Kidney tubule cell (primary cell): ENCODE measurements around the gene USP5.
"Not testable (repeated sequence)": the region's sequence is repeated elsewhere in the genome, so short reads cannot be mapped to it uniquely, and the experiment has no call there.

Experiments
- DNase-seq: peaks from one replicate; pipeline ENCODE4 v3.0.0-alpha.2; 2018; ENCODE audit warnings: low spot score

Gene USP5

DNA sequence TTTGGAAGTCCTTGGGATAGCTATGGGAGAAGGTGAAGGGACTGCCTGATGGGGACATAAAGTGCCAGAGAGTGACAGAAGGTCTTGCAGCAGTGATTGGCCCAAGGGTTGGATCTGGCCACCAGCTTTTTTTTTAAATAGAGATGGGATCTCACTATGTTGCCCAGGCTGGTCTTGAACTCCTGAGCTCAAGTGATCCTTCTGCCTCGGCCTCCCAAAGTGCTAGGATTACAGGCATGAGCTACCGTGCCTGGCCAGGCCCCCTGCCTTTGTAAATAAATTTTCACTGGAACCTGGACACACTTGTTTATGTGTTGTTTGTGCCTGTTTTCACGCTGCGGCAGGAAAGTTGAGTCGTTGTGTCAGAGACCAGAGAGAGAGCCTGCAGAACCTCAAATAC is 13.4 kb downstream of the USP5 start:
- not testable (repeated sequence) for DNase-seq

DNA sequence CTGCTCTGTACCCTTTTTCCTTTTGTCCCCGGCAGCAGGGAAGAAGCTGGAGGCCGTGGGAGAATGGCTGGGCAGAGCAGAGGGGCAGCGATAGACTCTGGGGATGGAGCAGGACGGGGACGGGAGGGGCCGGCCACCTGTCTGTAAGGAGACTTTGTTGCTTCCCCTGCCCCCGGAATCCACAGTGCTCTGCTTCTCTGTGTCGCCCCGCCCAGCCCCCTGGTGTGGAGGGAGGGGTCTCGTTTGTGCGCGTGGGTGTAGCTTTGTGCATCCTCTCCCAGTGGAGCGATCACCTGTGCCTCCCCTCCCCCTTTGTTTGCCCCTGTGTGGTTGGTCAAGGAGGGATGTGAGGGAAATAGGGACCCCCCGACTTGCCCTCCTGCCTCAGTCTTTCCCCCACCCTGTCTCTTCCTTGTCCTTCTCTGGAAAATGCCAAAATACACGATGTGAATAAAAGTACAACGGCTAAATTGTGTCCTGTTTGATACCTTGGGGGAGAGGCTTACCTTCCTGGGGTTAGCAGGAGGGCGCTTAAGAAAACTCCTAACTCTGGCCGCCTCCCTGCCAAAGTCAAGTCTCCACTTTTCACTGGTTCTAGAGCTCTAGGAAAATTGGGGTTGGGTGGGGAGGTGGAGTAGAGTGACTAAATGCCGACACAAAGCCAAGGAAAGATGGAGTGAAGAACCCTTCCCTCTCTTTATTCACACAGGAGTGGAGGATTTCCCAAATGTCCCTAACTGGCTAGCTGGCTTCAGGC is 14.4 kb downstream of the USP5 start:
- no peak for DNase-seq

DNA sequence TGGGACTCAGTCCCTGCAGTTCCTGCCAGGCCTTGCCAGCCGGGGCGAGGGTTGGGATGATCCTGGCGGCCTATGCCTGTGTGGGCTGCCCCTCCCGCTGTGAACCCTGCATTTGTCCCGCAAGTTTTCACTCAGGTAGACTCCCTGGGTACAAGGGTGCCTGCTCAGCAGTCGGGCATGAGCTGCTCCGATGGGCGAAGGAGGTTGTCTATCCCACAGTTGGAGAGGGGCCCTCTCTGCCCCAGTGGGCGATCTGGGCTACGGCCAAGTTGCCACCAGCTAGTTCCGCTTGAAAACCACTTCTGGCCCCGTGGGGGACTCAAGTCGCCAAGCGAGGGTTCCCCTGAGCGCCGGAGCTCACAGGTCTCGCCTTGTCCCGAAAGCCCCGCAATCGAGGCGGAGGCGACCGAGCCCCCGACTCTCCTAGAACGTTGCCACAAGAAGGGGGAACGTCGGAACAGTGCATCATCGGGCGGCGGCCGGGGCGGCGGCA is 15.0 kb downstream of the USP5 start:
- no peak for DNase-seq

DNA sequence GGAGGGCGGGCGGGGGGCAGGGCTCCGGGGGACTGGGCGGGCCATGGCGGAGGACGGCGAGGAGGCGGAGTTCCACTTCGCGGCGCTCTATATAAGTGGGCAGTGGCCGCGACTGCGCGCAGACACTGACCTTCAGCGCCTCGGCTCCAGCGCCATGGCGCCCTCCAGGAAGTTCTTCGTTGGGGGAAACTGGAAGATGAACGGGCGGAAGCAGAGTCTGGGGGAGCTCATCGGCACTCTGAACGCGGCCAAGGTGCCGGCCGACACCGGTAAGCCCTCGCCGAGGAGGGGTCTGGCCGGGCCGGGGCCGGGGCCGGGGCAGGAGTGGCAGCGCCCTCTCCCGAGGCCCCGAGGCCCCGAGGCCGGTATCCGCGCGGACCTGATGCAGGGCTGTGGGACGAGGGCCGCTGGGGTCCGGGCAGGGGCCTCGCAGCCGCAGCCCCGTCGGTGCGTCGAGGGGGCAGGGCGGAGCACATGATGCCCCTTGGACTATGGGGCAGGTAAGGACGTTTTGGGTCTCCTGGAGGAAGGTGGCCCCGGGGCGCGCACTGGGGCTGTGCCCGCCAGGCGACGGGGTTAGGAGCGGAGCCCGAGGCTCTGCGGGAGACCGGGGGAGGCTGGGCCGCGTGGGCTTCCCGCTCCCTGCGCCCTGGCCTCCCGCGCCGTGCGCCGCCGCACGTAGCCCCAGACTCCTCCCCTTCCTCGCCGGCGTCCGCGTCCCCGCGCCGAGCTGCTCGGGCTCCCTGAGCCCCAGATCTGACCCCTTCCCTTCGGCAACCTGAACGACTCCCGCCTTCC is 15.7 kb downstream of the USP5 start, which contains the start of gene TPI1:
TPI1 (plus strand) TSS at position 119 of the 798 bp plus-strand sequence; CDS start at position 155, 36 bp downstream.
- peak; percentile 88 for DNase-seq

DNA sequence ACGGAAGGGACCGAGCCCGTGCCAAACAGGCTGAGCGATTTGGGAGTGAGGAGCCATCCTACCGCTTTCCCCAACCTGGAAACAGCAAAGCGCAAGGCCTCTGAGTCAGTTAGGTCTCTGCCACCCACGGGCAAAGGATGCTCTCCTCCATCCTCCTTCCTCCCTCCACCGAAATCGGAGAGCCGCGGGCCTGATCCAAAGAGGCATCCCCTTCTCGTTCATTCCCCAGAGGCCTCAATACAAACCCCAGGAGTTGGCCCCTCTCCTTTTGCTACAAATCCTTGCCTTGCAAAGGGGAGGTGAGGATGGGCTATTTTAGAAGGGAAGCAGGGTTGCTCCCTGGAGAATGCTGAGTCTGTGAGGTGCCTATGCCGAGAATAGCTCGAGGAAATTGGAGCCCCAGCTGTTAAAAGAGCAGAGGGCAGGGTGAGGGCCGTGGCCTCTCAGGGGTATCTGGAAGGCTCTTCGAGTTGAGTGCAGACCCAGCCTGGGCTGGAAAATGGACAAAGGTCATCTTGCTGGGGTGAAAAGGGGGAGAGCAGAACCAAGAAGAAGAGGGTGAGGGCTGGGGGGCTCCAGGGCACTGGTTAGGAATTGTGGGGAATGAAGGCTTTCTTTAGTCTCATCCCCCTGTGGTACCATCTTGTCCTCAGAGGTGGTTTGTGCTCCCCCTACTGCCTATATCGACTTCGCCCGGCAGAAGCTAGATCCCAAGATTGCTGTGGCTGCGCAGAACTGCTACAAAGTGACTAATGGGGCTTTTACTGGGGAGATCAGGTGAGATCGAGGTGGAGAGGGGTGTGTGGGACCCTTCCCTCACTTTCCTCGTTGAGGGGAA is 16.5 kb downstream of the USP5 start:
- DNase-seq: no peak

DNA sequence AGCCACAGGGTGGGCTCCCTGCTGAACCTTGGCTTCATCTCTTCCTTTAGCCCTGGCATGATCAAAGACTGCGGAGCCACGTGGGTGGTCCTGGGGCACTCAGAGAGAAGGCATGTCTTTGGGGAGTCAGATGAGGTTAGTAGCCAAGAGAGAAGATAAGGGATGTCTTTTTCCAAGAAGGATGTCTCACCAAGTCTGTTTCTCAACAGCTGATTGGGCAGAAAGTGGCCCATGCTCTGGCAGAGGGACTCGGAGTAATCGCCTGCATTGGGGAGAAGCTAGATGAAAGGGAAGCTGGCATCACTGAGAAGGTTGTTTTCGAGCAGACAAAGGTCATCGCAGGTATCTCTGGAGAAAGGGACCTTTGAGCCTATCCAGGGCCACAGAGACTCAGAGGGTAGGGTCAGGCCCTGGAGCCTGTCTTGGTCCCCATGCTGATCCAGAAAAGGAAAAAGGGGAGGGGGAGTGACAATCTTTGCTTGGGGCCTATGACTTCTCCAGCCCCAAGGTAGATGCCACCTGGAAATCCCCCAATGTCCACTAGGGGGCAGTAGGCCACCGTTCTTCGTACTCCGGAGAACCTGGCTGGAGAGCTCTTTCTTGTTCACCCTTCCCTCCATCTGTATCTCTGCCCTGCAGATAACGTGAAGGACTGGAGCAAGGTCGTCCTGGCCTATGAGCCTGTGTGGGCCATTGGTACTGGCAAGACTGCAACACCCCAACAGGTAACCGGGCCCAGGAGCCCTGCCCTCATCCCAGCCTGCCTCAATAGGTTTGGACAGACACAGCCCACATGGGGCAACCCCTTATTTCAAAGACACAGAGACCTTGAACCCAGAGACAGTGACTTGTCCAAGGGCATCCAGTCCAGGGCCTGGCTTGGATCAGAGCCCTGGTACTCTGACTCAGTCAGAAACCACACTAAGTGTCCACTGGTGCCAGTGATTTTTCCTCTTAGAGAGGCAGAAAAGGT is 17.4 kb downstream of the USP5 start:
- DNase-seq: peak; percentile 84

DNA sequence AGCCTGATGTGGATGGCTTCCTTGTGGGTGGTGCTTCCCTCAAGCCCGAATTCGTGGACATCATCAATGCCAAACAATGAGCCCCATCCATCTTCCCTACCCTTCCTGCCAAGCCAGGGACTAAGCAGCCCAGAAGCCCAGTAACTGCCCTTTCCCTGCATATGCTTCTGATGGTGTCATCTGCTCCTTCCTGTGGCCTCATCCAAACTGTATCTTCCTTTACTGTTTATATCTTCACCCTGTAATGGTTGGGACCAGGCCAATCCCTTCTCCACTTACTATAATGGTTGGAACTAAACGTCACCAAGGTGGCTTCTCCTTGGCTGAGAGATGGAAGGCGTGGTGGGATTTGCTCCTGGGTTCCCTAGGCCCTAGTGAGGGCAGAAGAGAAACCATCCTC is 18.4 kb downstream of the USP5 start:
- not testable (repeated sequence) for DNase-seq

DNA sequence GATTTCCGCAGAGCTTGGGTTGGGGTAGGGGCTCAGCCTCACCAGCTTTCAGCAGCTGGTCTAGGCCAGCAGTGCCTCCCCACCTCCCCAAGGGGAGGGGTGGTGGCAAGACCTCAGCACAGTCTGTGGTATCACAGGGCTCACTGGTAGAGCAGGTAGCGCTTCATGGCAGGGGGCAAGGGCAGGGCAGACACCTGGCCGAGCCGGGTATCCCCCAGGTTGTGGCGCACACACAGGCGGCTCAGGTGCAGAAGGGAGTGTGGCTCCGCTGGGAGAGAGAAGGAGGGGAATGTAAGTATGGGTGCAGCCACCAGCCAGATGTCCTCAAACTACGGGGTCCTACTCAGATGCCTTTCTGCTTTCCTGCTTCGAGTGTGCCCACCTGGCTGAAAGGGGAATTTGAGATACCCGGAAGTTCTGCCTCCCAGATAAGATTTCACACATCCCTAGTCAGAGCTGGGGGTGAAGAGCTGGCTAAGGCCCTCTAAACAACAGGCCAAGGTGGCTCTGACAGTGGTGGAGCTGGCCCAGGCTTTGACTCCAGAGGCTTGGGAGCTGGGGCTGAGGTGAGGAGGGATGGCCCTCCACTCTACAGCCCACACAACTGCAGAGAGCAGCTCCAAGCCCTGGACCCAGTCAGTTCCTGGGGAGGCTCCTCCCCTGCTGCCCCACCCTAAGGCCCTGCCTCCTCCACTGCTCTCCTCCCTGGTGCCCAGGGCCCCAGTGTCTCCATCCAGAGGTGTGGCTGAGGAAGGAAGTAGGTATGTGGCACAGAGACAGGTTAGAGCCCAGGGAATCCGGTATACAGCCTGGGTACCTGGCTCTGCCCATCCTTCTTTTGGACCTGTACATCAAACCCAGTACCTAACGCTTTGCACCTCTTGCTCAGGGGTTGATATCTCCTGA is 19.4 kb downstream of the USP5 start:
- DNase-seq: peak; percentile 82

DNA sequence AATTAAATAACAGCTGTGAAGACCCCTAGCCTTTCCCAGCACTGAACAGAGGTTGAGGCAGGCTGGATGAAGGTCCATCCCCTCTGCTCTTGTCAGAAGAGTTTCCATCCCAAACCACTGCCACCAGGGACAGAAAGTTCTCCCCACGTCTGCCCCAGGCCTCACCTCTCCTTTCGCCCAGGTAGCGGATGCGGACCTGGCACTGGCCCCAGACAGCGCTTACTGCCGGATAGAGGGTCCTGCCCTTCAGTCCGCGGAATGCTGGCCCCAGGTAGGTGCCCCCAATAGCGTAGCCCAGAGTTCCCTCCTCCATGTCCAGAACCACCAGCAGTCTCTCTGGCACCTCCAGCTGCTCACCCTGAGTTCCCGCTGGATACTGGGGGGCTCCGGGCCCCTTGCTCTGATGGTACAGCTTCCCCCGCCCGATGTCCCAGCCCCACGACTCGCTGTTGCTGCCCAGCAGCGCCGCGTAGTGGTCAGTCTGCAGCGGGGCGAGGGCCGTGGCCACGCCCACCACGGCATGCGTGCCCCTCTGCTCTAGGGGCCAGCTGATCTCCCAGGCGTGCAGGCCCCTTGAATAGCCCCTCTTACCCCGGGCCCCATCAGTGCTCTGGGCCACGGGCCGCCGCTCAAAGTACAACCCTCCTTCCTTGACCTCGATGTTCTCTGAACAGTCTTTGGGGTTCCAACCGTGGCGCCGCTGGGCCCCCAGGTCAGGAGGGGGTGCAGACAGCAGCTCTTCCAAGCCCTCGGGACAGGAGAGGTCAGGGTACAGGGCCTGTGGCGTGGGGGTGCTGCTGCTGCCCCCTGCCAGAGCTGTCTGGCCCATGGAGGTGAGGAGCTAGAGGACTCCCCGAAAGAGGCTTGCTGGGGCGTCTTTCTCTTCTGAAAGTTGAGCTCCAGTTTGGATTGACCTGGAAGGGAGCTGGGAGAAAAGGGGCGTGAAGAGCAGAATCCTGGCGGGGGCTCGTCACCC is 20.4 kb downstream of the USP5 start:
- DNase-seq: peak; percentile 81

DNA sequence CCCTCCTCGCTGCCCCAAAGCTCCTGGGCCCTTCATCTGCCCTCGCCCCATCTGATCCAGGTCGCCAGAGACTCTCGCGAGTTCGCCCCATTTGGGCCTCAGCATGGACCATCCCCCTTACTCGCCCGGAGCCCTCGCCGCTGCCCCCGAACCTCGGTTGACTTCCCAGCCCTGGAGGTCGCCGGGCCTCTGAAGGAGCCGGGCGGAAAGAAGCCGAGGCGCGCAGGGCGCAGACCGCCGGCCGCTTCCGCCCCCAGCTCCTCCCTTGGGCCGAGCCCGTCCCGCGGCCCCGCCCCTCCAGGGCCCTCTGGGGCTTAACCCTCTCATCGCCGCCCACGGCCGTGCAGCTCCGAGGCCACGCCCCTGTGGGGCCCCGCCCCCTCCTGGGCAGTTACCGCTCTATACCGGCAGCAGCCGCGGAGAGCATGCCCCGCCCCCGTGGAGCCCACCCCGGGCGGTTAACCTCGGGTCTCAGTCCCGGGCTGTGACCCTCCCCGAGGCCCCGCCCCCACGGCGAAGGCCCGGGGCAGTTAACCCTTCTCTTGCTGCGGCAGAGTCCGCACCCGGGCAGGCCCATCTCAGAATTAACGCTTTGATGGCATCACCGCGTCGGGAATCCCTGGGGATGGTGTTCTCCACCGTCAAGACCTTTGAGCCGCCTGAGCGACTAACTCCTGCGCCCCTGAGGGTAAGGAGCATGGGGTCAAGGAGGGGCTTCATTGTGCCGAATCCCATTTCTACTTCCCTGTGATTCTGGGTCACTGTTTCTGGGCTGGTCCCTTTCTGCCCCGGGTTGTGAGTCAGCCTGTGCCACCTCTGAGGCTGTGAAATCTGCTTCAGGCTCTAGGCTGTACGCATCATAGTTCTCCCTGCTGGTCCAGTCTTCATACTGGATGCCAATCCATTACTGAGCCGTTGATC is 21.4 kb downstream of the USP5 start, which contains the start of gene SPSB2:
SPSB2 (minus strand) TSS at position 210 of the 921 bp plus-strand sequence. CDS start 402 bp downstream, outside the sequence.
- peak; percentile 97 for DNase-seq

DNA sequence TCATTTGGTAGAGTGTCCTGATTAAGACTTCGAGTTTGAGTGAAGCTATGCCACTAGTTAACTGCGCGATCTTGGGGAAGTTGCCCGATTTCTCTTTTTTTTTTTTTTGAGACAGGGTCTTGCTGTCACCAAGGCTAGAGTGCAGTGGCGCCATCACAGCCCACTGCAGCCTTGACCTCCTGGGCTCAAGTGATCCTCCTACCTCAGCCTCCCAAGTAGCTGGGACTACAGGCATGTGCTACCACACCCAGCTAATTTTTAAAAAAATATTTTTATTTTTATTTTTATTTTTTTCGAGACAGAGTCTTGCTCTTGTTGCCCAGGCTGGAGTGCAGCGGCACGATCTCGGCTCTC is 22.0 kb downstream of the USP5 start:
- DNase-seq: not testable (repeated sequence)

DNA sequence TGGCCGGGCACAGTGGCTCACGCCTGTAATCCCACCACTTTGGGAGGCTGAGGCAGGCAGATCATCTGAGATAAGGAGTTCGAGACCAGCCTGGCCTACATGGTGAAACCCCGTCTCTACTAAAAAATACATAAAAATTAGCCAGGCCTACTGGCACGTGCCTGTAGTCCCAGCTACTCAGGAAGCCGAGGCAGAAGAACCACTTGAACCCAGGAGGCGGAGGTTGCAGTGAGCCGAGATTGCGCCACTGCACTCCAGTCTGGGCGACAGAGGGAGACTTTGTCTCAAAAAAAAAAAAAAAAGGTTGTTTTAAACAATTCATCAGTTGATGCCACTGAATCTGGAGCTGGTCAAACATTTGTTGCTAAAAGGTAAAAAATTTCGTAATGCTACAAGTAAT is 27.9 kb downstream of the USP5 start:
- not testable (repeated sequence) for DNase-seq

DNA sequence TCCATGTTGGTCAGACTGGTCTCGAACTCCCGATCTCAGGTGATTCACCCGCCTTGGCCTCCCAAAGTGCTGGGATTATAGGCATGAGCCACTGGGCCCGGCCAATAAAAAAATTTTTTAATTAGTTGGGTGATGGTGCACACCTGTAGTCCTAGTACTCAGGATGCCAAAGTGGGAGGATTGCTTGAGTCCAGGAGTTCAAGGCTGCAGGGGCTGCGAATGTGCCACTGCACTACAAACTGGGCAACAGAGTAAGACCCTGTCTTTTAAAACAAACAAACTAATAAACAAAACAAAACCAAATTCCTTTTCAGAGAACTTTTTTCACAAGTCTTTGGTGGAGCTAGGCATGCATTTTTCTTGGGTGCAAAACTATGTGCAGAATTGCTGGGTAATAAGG is 31.3 kb downstream of the USP5 start:
- no peak for DNase-seq

DNA sequence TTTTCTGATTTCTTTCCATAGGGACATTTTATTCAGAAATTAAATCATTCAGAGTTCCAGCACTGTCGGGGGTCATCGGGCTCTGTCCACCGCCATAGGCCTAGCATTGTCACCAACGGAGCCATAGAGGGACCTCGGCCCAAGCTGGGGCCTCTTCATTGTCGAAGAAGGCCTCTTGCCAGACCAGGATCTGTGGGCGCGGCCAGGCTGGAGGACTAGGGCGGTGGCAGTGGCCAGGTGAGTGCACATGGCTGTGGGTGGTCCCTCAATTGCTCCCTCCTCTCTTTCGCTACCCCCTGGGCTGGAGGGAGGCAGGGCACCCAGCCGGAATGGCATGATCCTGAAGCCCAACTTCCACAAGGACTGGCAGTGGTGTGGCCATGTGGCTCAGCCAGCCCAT is 31.7 kb downstream of the USP5 start:
- DNase-seq: no peak

DNA sequence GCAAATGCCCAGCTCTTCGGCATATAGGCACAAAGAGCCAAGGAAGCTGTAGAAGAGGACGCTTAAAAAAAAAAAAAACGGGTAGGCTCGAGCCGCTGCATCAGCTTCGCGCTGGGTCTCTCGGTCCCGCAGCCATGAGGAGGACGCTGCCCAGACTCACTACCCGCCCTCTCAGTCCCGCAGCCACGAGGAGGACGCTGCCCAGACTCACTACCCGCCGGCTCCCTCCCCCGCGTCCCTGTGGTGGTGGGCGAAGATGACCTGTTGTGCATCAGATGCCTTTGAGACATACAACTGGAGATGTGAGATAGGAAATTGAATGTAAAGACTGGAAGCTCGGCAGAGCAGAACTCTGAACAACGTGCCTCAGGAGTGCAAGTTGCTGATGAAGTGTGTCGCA is 32.6 kb downstream of the USP5 start:
- DNase-seq: no peak

DNA sequence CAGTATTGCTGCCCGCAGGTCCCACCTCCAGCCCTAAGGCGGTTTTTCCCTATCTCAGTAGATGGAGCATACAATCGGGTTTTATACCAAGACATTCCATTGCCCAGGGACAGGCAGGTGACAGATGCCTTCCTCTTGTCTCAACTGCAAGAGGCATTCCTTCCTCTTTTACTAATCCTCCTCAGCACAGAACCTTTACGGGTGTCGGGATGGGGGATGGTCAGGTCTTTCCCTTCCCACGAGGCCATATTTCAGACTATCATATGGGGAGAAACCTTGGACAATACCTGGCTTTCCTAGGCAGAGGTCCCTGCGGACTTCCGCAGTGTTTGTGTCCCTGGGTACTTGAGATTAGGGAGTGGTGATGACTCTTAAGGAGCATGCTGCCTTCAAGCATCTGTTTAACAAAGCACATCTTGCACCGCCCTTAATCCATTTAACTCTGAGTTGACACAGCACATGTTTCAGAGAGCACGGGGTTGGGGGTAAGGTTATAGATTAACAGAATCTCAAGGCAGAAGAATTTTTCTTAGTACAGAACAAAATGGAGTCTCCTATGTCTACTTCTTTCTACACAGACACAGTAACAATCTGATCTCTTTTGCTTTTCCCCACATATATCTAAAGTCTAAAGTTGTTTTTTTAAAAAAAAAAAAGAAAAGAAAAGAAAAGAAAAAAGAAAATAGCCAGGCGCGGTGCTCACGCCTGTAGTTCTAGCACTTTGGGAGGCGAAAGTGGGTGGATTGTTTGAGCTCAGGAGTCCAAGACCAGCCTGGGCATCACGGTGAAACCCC is 34.5 kb downstream of the USP5 start:
- not testable (repeated sequence) for DNase-seq

DNA sequence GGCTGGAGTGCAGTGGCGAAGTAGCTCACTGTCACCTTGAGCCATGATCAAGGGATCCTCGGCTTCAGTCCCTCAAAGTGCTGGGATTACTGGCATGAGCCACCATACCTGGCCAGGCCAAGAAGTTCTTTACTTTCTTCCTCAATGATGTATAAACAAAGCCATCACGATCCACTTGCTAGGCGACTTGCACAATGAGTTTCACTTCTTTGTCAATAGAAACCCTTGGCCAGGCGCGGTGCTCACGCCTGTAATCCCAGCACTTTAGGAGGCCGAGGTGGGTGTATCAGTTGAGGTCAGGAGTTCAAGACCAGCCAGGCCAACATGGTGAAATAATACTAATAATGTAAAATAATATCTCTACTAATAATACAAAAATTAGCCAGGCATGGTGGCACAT is 35.5 kb downstream of the USP5 start:
- DNase-seq: no peak
